Measurements from ENCODE around the gene LARGE1.

Gene LARGE1

DNA sequence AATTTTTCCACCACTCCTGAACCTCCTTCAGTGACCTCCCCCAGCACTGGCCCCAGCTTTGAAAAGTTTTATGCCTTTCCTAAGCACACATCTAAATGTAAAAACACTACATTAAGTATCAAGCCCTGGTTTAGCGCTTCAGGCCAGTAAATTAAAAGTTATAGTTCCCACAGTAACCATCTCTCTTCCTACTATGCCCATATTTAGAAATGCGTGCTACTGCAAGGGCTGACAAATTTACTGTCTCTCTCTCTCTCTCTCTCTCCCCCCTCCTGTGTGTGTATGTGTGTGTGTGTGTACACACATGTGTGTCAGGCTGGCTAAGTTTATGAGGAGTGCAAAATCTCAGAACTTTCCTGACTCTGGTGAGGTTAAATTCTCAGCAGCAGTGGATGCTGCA, 231.4 kb downstream of the LARGE1 start:
- in situ Hi-C loops (cut with MboI; ENCODE audit: low sequenced_read_pairs, unreplicated experiment), result no loop called here
- no peak for TF ChIP-seq CTCF (IDR thresholded peaks at IDR 0.05; ENCODE audit: borderline replicate concordance, control extremely low read depth, extremely low read depth, insufficient read depth, missing control alignments)
- DNase-seq (ENCODE audit: low spot score), result no peak

GRCh38 chr22:33687464-33687863, 232.8 kb downstream of the LARGE1 start:
- TF ChIP-seq CTCF (IDR thresholded peaks at IDR 0.05; ENCODE audit: borderline replicate concordance, control extremely low read depth, extremely low read depth, insufficient read depth, missing control alignments), result no peak
- in situ Hi-C loops (cut with MboI; ENCODE audit: low sequenced_read_pairs, unreplicated experiment), result no loop called here
- no peak for DNase-seq (ENCODE audit: low spot score)

GRCh38 chr22:33684087-33684486, 236.2 kb downstream of the LARGE1 start:
- DNase-seq (ENCODE audit: low spot score), result no peak
- TF ChIP-seq CTCF (IDR thresholded peaks at IDR 0.05; ENCODE audit: borderline replicate concordance, control extremely low read depth, extremely low read depth, insufficient read depth, missing control alignments), result no peak
- in situ Hi-C loops (cut with MboI; ENCODE audit: low sequenced_read_pairs, unreplicated experiment), result no loop called here

DNA sequence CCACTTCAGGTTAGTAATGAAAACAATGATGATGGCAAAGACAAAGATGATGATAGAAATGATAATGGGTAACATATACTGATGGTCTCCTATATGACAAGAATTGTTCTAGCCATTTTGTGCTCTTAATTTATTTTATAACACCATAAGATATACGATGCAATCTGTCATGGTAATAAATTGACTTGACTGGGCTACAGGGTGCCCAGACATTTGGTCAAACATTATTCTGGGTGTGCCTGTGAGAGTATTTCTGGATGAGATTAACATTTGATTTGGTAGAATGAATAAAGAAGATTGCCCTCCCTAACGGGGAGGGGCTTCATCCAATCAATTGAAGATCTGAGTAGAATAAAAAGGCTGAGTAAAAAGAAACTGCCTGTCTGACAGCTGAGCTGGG, 237.3 kb downstream of the LARGE1 start:
- TF ChIP-seq CTCF (IDR thresholded peaks at IDR 0.05; ENCODE audit: borderline replicate concordance, control extremely low read depth, extremely low read depth, insufficient read depth, missing control alignments), result no peak
- in situ Hi-C loops (cut with MboI; ENCODE audit: low sequenced_read_pairs, unreplicated experiment), result no loop called here
- DNase-seq (ENCODE audit: low spot score), result no peak

DNA sequence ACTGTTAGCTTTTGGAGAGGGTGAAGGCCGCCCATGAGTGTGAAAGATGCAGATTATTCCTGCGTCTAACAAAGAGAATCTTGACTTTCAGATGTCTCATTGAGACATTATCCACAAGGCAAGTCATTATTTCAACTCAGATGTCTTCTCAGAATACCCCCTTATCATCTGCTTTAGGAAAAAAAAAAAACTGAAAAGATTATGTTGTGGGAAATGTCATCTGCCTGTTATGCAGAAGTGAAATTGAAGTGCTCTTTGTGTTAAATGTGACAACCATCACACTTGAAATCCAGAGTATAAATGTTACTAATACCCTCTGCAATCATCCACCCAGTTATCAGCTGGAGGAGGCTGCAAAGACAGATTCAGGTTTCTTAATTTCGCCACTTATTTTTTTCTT, 239.6 kb downstream of the LARGE1 start:
- in situ Hi-C loops (cut with MboI; ENCODE audit: low sequenced_read_pairs, unreplicated experiment), result no loop called here
- TF ChIP-seq CTCF (IDR thresholded peaks at IDR 0.05; ENCODE audit: borderline replicate concordance, control extremely low read depth, extremely low read depth, insufficient read depth, missing control alignments), result no peak
- DNase-seq (ENCODE audit: low spot score), result no peak

DNA sequence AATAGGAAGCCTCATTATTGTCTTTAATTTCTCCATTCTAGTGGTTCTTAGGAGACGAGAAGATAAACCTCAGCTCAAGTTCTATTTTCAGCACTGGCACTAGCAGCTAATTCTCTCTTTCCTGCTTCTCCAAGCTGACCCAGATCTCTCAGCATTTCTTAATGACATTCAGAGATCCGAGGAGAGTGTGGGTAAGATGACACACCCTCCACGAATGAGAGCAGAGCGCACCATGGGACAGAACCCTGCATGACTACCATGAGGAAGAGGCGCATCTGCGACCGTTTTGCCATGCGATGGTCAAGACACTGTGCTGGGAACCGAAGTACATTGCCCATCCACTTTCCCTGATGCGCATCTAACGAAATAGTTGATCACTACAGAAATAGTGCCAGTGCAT, 241.8 kb downstream of the LARGE1 start:
- TF ChIP-seq CTCF (IDR thresholded peaks at IDR 0.05; ENCODE audit: borderline replicate concordance, control extremely low read depth, extremely low read depth, insufficient read depth, missing control alignments), result no peak
- in situ Hi-C loops (cut with MboI; ENCODE audit: low sequenced_read_pairs, unreplicated experiment), result no loop called here
- DNase-seq (ENCODE audit: low spot score), result no peak

GRCh38 chr22:33677536-33677935, 242.7 kb downstream of the LARGE1 start:
- in situ Hi-C loops (cut with MboI; ENCODE audit: low sequenced_read_pairs, unreplicated experiment), result no loop called here

More at GRCh38 chr22:33677536-33677935, 242.7 kb downstream of the LARGE1 start:
- TF ChIP-seq CTCF (IDR thresholded peaks at IDR 0.05; ENCODE audit: borderline replicate concordance, control extremely low read depth, extremely low read depth, insufficient read depth, missing control alignments), result no peak
- no peak for DNase-seq (ENCODE audit: low spot score)
